Retina (tissue), 1 donor: ENCODE measurements around the gene SCP2.
A peak's percentile ranks its signal among the peaks of the same experiment; 100 is the strongest.

Source experiments
- DNase-seq: peaks from one replicate; pipeline ENCODE4 v3.0.0-alpha.2; 2016

Gene SCP2

DNA sequence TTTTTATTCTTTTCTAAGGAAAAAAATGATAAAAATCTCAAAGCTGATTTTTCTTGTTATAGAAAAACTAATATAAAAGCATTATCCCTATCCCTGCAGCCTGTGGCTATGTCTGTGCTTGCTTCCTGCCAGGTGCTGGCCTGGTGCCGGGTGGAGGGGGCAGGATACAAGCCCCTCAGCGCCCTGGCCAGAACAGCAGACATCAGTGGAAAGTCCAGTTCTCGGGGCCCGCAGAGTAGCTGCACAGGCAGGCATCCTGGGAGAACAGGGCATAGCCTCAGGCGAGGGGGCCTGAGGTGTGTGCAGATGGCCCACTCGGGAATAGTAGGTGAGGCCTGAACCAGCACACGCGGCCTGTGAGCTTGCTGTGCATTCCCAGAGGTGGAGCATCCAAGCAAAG is 158.3 kb downstream of the SCP2 start:
- DNase-seq, result no peak

DNA sequence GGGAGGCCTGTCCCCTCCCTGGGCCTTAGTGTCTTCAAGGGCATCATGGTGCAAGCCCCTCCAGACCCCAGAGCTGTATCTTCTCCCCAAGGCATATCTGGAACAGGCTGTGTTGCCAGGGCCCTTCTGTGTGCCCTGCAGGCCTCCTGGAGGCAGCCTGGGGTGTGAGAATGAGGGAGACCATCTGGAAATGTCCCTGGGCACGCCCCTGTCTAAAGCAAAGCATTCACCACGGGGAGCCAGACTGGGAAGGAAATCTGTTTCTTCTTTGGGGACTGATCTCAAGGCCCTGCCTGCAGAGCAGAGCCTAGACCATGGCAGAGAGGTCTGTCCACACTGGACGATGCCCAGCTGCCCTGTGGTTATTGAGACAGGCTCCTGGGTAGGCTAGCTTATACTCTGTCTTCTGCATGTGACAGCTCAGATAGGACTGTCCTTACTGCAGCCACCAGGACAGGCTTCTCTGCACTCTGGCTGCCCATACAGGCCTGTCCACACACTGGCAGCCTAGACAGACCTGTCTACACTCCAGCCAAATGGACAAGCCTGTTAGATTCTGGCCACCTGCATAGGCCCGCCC is 159.5 kb downstream of the SCP2 start:
- DNase-seq, result peak; percentile 26

DNA sequence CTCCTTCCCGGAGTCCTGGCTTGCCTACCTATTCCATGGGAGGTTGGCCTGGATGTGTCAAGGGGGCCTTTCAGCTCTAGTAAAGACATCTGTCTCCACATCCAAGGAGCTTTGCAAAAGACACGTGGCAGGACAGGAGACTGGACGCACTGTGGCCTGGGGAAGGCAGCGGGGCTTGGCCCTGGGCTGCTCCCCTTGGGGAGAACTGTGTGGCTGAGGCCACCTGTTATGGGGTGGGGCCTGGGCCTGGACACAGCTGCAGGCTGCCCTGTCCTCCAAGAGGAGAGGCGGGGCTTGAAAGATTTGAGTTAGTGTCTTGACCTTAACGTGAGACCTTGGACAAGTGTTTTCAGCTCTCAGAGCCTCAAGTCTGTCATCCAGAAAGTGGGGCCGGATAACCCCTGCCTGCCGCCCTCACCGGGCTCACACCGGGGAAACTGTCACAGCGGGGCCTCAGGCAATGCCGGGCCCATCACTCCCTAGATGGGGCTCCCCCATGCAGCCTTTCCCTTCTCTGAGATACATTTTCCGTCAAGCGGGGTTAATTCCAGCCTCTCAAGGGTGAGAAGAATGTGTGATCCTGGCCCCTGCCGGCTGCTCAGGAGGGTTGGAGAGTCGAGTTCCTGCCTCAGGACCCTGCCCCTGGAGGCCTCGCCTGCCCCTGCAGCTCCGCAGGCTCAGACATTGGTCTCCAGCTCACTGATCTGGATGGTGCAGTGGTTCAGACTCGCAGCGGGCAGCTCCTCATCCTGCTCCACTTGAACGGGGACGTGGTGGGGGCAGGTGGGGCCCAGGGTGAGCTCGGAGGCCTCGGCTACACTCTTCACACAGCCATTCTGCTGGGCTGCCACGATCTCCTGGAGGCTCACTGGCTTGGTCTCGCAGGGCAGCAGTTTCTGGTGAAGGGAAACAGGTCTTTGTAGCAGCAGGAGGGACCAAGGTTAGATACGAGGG is 160.5 kb downstream of the SCP2 start:
- no peak for DNase-seq

- no peak for DNase-seq
Measured at GRCh38 chr1:53088616-53089300, 161.7 kb downstream of the SCP2 start.

DNA sequence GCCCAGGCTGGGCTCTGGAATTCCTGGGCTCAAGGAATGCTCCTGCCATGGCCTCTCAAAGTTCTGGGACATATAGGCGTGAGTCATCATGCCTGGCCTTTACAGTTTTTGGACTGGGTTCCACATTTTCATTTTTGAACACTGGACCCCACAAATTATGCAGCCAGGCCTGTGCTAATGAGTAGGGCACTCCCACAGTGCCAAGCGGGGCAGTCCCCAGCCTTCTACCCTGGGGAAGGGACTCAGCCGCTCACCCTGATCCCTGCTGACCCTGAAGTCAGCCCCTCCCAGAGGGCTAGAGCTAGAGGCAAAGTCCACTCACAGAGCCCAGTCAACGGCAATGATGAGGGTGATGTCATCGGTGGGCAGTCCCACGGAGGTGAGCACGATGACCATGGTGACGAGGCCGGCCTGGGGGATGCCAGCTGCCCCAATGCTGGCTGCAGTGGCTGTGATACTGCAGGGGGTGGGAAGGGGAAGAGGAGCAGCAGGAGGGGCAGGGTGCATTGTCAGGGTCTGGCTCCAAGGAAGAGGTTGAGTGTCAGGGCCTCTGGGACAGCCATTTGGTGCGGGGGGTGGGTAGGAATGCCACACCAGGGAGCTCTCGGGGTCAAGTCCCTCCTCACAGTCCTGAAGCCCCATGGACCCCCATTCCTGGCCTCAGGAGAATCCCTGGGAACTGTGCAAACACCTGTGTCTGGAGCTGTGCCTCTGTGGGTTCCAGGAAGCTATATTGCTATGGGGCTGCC is 162.6 kb downstream of the SCP2 start:
- no peak for DNase-seq

DNA sequence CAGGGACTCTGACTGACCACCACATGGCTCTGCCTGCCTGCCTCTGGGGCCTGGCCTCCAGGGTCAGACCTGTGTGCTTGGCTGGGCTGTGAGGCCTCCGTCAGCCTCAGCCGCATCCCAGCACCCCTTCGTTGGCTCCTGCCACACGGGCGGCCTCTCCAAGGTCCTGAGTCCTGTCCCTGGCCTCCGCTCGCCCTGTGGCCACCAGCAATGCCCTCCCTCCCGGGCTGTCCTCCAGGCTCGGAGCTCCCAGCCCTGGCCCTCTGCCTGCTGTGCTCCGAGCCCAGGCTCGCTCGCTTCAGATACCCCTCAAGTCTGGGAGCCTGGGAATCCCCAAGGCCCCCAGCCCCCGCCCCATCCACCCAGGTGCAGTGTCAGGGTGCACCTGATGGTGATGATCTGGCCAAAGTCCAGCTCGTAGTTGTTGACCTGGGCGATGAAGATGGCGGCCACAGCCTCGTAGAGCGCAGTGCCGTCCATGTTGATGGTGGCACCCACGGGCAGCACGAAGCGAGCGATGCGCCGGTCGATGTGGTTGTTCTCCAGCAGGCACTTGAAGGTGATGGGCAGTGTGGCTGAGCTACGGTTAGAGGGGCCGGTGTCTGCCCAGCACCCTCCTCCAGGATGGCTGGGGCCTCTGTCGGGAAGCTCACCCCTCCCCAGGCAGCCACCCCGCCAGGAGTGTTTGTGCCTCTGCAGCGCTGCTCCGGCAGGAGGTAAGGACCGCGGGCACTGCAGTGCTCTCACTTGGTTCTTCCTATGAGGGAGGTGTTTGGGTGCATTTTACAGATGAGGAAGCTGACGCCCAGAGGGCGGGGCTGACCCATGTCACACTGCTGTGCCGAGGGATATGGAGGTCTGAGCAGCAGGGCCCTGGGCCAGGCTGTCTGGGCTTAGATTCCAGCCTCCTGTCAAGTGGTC is 163.4 kb downstream of the SCP2 start:
- no peak for DNase-seq

- no peak for DNase-seq
Measured at GRCh38 chr1:53091841-53092645, 165.0 kb downstream of the SCP2 start.

- DNase-seq, result no peak
Measured at GRCh38 chr1:53092659-53093450, 165.8 kb downstream of the SCP2 start.

DNA sequence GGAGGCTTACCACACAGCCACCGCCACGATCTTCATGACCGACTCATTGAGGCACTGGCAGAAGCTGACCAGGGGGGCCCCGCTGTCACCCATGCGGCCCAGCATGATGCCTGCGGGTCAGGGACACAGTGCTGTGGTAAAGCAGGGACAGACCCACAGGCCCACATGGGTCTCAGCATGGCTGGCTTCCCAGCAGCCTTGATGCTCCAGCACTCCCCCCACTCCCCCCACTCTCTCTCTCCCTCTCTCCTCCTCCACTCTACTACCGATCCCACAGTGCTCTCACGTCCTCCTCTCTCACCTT is 166.3 kb downstream of the SCP2 start:
- DNase-seq, result no peak

DNA sequence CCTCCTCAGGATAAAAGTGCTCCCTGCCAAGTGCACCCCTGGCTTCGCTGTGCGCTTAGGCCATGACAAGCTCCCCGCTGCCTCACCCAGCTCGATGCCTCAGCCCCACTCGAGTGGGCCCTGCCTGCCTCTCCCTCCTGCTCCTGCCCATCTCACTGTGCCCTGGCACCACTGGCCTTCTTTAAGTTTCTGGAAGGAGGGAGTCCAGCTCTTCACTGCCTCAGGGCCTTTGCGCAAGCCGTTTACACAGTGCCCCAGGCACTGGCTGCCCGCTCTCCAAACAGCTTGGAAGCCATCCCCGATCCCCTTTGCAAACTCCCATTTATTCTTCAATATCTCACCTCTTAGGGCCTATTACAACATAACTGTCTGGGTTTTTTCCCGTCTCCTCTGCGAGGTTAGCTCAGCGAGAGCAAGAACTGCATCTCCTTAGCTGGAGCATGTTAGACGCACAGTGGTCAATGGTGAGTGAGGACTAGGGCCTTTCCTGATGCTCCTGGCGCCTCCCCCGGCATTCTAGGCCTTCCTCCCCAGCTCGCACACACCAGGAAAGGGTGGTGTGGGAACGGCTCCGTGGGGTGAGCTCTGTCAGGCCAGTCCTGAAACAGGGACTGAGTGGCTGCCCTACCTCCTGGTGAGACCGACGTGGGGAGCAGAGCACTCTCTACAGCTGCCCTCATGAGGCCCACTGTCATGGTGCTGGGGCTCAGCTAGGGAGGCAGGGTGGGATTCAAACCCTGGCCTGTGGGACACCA is 166.9 kb downstream of the SCP2 start:
- DNase-seq, result no peak

- no peak for DNase-seq
Measured at GRCh38 chr1:53094533-53094919, 167.4 kb downstream of the SCP2 start.
